Superior temporal gyrus (tissue), 1 donor: ENCODE data around the gene ZMYND10.

Experiments
- DNase-seq: peaks from one replicate; pipeline ENCODE4 v3.0.0-alpha.2; 2016; ENCODE audit errors: extremely low spot score

The ZMYND10 gene

GRCh38 chr3:50345586-50346234, at the start of gene ZMYND10:
TSS of gene ZMYND10 (minus strand) at chr3:50345732. CDS start at chr3:50345579, 153 bp downstream.
- no peak for DNase-seq

GRCh38 chr3:50393061-50393460, 47.5 kb upstream of the ZMYND10 start:
- DNase-seq, result no peak

GRCh38 chr3:50392101-50392715, 46.7 kb upstream of the ZMYND10 start:
- peak; percentile 10 for DNase-seq

- peak; percentile 12 for DNase-seq
These were observed 45.1 kb upstream of the ZMYND10 start for GRCh38 chr3:50390508-50391224.

GRCh38 chr3:50389414-50389767, 43.9 kb upstream of the ZMYND10 start:
- no peak for DNase-seq

GRCh38 chr3:50388720-50389413, 43.3 kb upstream of the ZMYND10 start:
- DNase-seq, result no peak

GRCh38 chr3:50388016-50388719, 42.6 kb upstream of the ZMYND10 start:
- DNase-seq, result peak; percentile 9

GRCh38 chr3:50385754-50386153, 40.2 kb upstream of the ZMYND10 start:
- DNase-seq, result no peak

GRCh38 chr3:50383750-50384149, 38.2 kb upstream of the ZMYND10 start:
- DNase-seq, result no peak

- no peak for DNase-seq
These were observed 37.2 kb upstream of the ZMYND10 start for GRCh38 chr3:50382722-50383121.

- no peak for DNase-seq
These were observed 35.9 kb upstream of the ZMYND10 start for GRCh38 chr3:50381383-50381782.

GRCh38 chr3:50380405-50381085, 35.0 kb upstream of the ZMYND10 start:
- DNase-seq, result no peak

GRCh38 chr3:50378757-50379156, 33.2 kb upstream of the ZMYND10 start:
- DNase-seq, result no peak

GRCh38 chr3:50378024-50378423, 32.5 kb upstream of the ZMYND10 start:
- DNase-seq, result no peak

GRCh38 chr3:50375258-50375931, 29.9 kb upstream of the ZMYND10 start:
- DNase-seq, result no peak

GRCh38 chr3:50374363-50375257, 29.1 kb upstream of the ZMYND10 start:
- DNase-seq, result no peak

GRCh38 chr3:50373146-50374051, 27.9 kb upstream of the ZMYND10 start:
- DNase-seq, result no peak

- no peak for DNase-seq
These were observed 26.8 kb upstream of the ZMYND10 start for GRCh38 chr3:50372349-50372748.
